Stromal cell of bone marrow (primary cell): ENCODE results near the gene NAA40.

Experiments used
- DNase-seq: peaks from one replicate; pipeline ENCODE4 v3.0.0-alpha.2; 2012; ENCODE audit warnings: low read depth

The NAA40 gene

GRCh38 chr11:63913866-63914830, 24.7 kb upstream of the NAA40 start:
- DNase-seq, result no peak

GRCh38 chr11:63914896-63915691, 23.7 kb upstream of the NAA40 start:
- DNase-seq, result no peak

- DNase-seq, result no peak
Observed at GRCh38 chr11:63915961-63916836, 22.6 kb upstream of the NAA40 start.

- DNase-seq, result peak; percentile 27
Observed at GRCh38 chr11:63916837-63917691, 21.7 kb upstream of the NAA40 start, which contains the start of gene RCOR2. Gene RCOR2, minus strand, starts transcription at chr11:63917164. Its CDS starts 708 bp downstream, at chr11:63916456.

GRCh38 chr11:63917692-63918506, 20.9 kb upstream of the NAA40 start:
- DNase-seq, result no peak

GRCh38 chr11:63918507-63919191, 20.2 kb upstream of the NAA40 start:
- DNase-seq, result no peak

GRCh38 chr11:63919267-63920125, 19.3 kb upstream of the NAA40 start:
- no peak for DNase-seq

GRCh38 chr11:63920126-63920938, 18.5 kb upstream of the NAA40 start:
- no peak for DNase-seq

GRCh38 chr11:63920939-63921417, 17.8 kb upstream of the NAA40 start:
- DNase-seq, result no peak

- DNase-seq, result no peak
Observed at GRCh38 chr11:63922673-63923192, 16.1 kb upstream of the NAA40 start.

- no peak for DNase-seq
Observed at GRCh38 chr11:63923319-63923718, 15.5 kb upstream of the NAA40 start.

- no peak for DNase-seq
Observed at GRCh38 chr11:63929616-63930015, 9.2 kb upstream of the NAA40 start.

GRCh38 chr11:63931045-63931444, 7.8 kb upstream of the NAA40 start:
- no peak for DNase-seq

GRCh38 chr11:63931876-63932275, 6.9 kb upstream of the NAA40 start:
- no peak for DNase-seq

- no peak for DNase-seq
Observed at GRCh38 chr11:63933459-63933858, 5.3 kb upstream of the NAA40 start.

- no peak for DNase-seq
Observed at GRCh38 chr11:63937713-63938478, 906 bp upstream of the NAA40 start.
